Neural progenitor cell (in vitro differentiated cells): ENCODE data around the gene GSG1L. TPM values are rescaled to one million over a fixed set of nuclear protein-coding genes. Genes with fewer than 3 reads are reported as not detected.

Source experiments
- DNase-seq: peaks from one replicate; pipeline ENCODE4 v3.0.0-alpha.2; 2016; ENCODE audit warnings: low spot score
- H2AFZ ChIP-seq: fragments of 200-600 bp; sonication (generic); replicated peaks from 2 replicates; pipeline ENCODE4 v1.6.1; 2016; ENCODE audit warnings: antibody characterized with exemption
- H3F3A ChIP-seq: fragments of 200-600 bp; sonication (generic); 2 replicates; pipeline ENCODE4 v1.6.1; 2016; ENCODE audit warnings: antibody characterized with exemption, low read depth
- H3K27ac ChIP-seq: fragments of 200-600 bp; sonication (generic); 2 replicates; pipeline ENCODE4 v1.5.1; 2016; ENCODE audit warnings: mild to moderate bottlenecking
- H3K27me3 ChIP-seq: fragments of 200-600 bp; sonication (generic); 2 replicates; pipeline ENCODE4 v1.6.1; 2016; ENCODE audit warnings: mild to moderate bottlenecking, moderate library complexity
- H3K36me3 ChIP-seq: fragments of 200-600 bp; sonication (generic); 2 replicates; pipeline ENCODE4 v1.5.1; 2016
- H3K4me1 ChIP-seq: fragments of 200-600 bp; sonication (generic); 2 replicates; pipeline ENCODE4 v1.6.1; 2016; ENCODE audit warnings: mixed run types
- H3K4me2 ChIP-seq: fragments of 200-600 bp; sonication (generic); 2 replicates; pipeline ENCODE4 v1.6.1; 2016
- H3K4me3 ChIP-seq: fragments of 200-600 bp; sonication (generic); 2 replicates; pipeline ENCODE4 v1.5.1; 2016
- H3K79me2 ChIP-seq: fragments of 200-600 bp; sonication (generic); 2 replicates; pipeline ENCODE4 v1.6.1; 2016; ENCODE audit warnings: low read depth
- H3K9ac ChIP-seq: fragments of 200-600 bp; sonication (generic); 2 replicates; pipeline ENCODE4 v1.6.1; 2016
- H3K9me3 ChIP-seq: fragments of 200-600 bp; sonication (generic); 2 replicates; pipeline ENCODE4 v1.5.1; 2016; ENCODE audit warnings: low read depth
- H4K20me1 ChIP-seq: fragments of 200-600 bp; sonication (generic); 2 replicates; pipeline ENCODE4 v1.6.1; 2016; ENCODE audit warnings: low read depth
- H3K27ac Mint-ChIP-seq: 3 replicates; pipeline ENCODE4 v1.8.0; 2021; ENCODE audit warnings: mixed read lengths
- H3K27me3 Mint-ChIP-seq: 2 replicates; pipeline ENCODE4 v1.8.0; 2022; ENCODE audit warnings: low read depth, mild to moderate bottlenecking, inconsistent platforms, moderate library complexity, mixed read lengths; ENCODE audit not compliant: insufficient read depth
- H3K36me3 Mint-ChIP-seq: 3 replicates; pipeline ENCODE4 v1.8.0; 2021; ENCODE audit warnings: mixed read lengths
- H3K4me1 Mint-ChIP-seq: 3 replicates; pipeline ENCODE4 v1.8.0; 2021; ENCODE audit warnings: mixed read lengths
- H3K4me3 Mint-ChIP-seq: 3 replicates; pipeline ENCODE4 v1.8.0; 2021; ENCODE audit warnings: mild to moderate bottlenecking, moderate library complexity, mixed read lengths
- H3K9me3 Mint-ChIP-seq: 3 replicates; pipeline ENCODE4 v1.8.0; 2020; ENCODE audit warnings: mixed read lengths
- CTCF ChIP-seq: fragments of 200-600 bp; sonication (generic); IDR thresholded peaks from 2 replicates; pipeline ENCODE4 v1.5.1; 2017; ENCODE audit warnings: antibody characterized with exemption, mild to moderate bottlenecking
- EZH2 ChIP-seq: fragments of 200-600 bp; sonication (generic); IDR thresholded peaks from 2 replicates; pipeline ENCODE4 v1.6.1; 2017; ENCODE audit warnings: antibody characterized with exemption, mild to moderate bottlenecking, moderate library complexity
- EZH2phosphoT487 ChIP-seq: fragments of 200-600 bp; sonication (generic); IDR thresholded peaks from 2 replicates; pipeline ENCODE4 v1.6.1; 2017; ENCODE audit warnings: antibody characterized with exemption
- total RNA-seq: library from RNA; depleted of rRNA; stranded (reverse); fragments of >200 nt; gene quantifications from 2 replicates; pipeline ENCODE4 v1.2.3, GENCODE V29; 2015; ENCODE audit warnings: low replicate concordance

GSG1L gene
- total RNA-seq, 1 donor from 2014 or later, result not detected

- Histone ChIP-seq H3K9ac (no peak overlapping the region), H2AFZ (no peak overlapping the region), H3K4me1 (no peaks in the 10 kb centered on the region), H3K9me3 (no peaks in the 10 kb centered on the region), H3K27me3 (peaks cover 11% of the 10 kb centered on the region), H3K4me3 (no peak overlapping the region), H3K36me3 (no peaks in the 10 kb centered on the region), H3K4me2 (no peak overlapping the region), H3K79me2 (no peaks in the 10 kb centered on the region), H4K20me1 (peaks cover 15% of the 10 kb centered on the region), H3K27ac (no peak overlapping the region), H3F3A (peaks cover 14% of the 10 kb centered on the region)
- peaks cover 25% of the 10 kb centered on the region for H3K4me1 Mint-ChIP-seq
- peak; percentile 58 for DNase-seq
- peaks cover 2% of the 10 kb centered on the region for H3K9me3 Mint-ChIP-seq
- no peak overlapping the region for H3K4me3 Mint-ChIP-seq
- H3K36me3 Mint-ChIP-seq, result no peaks in the 10 kb centered on the region
- H3K27me3 Mint-ChIP-seq, result peaks cover 31% of the 10 kb centered on the region
- no peak overlapping the region for H3K27ac Mint-ChIP-seq
- TF ChIP-seq EZH2, result no peak
These were observed 141.1 kb downstream of the GSG1L start for GRCh38 chr16:27922433-27922832.

- H3K36me3 ChIP-seq, result no peaks in the 10 kb centered on the region
- no peak overlapping the region for H3K4me3 ChIP-seq
- no peak for TF ChIP-seq EZH2phosphoT487
- peaks cover 15% of the 10 kb centered on the region for H4K20me1 ChIP-seq
- no peak overlapping the region for H3K4me2 ChIP-seq
- no peaks in the 10 kb centered on the region for H3K9me3 ChIP-seq
- Mint-ChIP-seq H3K27me3 (peaks cover 24% of the 10 kb centered on the region), H3K36me3 (no peaks in the 10 kb centered on the region), H3K4me3 (peak overlapping the region; percentile 36), H3K27ac (no peak overlapping the region), H3K4me1 (peaks cover 25% of the 10 kb centered on the region), H3K9me3 (peaks cover 2% of the 10 kb centered on the region)
- H3K4me1 ChIP-seq, result no peaks in the 10 kb centered on the region
- peaks cover 14% of the 10 kb centered on the region for H3F3A ChIP-seq
- H3K79me2 ChIP-seq, result no peaks in the 10 kb centered on the region
- peaks cover 4% of the 10 kb centered on the region for H3K27me3 ChIP-seq
- H3K9ac ChIP-seq, result no peak overlapping the region
- peak; percentile 47 for DNase-seq
- no peak overlapping the region for H2AFZ ChIP-seq
- H3K27ac ChIP-seq, result no peak overlapping the region
These were observed 142.4 kb downstream of the GSG1L start for GRCh38 chr16:27921134-27921533.

- Histone ChIP-seq H3K27ac (no peak overlapping the region), H3K4me1 (no peaks in the 10 kb centered on the region), H3K79me2 (no peaks in the 10 kb centered on the region), H3K4me3 (no peak overlapping the region), H3K9ac (no peak overlapping the region), H3K27me3 (peaks cover 4% of the 10 kb centered on the region), H4K20me1 (peaks cover 15% of the 10 kb centered on the region), H3K36me3 (no peaks in the 10 kb centered on the region), H3F3A (peaks cover 14% of the 10 kb centered on the region), H2AFZ (no peak overlapping the region), H3K4me2 (peak overlapping the region; percentile 64), H3K9me3 (no peaks in the 10 kb centered on the region)
- Mint-ChIP-seq H3K9me3 (peaks cover 2% of the 10 kb centered on the region), H3K4me3 (no peak overlapping the region), H3K4me1 (peaks cover 25% of the 10 kb centered on the region), H3K27ac (no peak overlapping the region), H3K27me3 (peaks cover 25% of the 10 kb centered on the region), H3K36me3 (no peaks in the 10 kb centered on the region)
- DNase-seq, result peak; percentile 79
- TF ChIP-seq CTCF (peak; percentile 58), EZH2 (no peak)
These were observed 143.1 kb downstream of the GSG1L start for GRCh38 chr16:27920391-27920891.

GRCh38 chr16:27918755-27919154, 144.8 kb downstream of the GSG1L start:
- no peaks in the 10 kb centered on the region for H3K9me3 ChIP-seq
- Mint-ChIP-seq H3K4me1 (peaks cover 25% of the 10 kb centered on the region), H3K4me3 (no peak overlapping the region), H3K36me3 (no peaks in the 10 kb centered on the region), H3K27me3 (peaks cover 26% of the 10 kb centered on the region), H3K27ac (no peak overlapping the region), H3K9me3 (peaks cover 2% of the 10 kb centered on the region)
- peaks cover 14% of the 10 kb centered on the region for H3F3A ChIP-seq
- peaks cover 4% of the 10 kb centered on the region for H3K27me3 ChIP-seq
- peaks cover 15% of the 10 kb centered on the region for H4K20me1 ChIP-seq
- no peak overlapping the region for H2AFZ ChIP-seq
- H3K79me2 ChIP-seq, result no peaks in the 10 kb centered on the region
- H3K4me3 ChIP-seq, result no peak overlapping the region
- H3K27ac ChIP-seq, result no peak overlapping the region
- H3K4me2 ChIP-seq, result no peak overlapping the region
- H3K9ac ChIP-seq, result no peak overlapping the region
- H3K36me3 ChIP-seq, result no peaks in the 10 kb centered on the region
- no peak for DNase-seq
- TF ChIP-seq EZH2, result no peak
- no peak for TF ChIP-seq CTCF
- TF ChIP-seq EZH2phosphoT487, result no peak
- no peaks in the 10 kb centered on the region for H3K4me1 ChIP-seq
